AG20443 (cell line): Measurements from ENCODE around the gene NPC1.
A peak's percentile ranks its signal among the peaks of the same experiment; 100 is the strongest.
"Not testable (repeated sequence)": the region's sequence is repeated elsewhere in the genome, so short reads cannot be mapped to it uniquely, and the experiment has no call there.

ENCODE experiments used
- DNase-seq: peaks from one replicate; pipeline ENCODE4 v3.0.0; 2012; ENCODE audit warnings: low spot score, mixed read lengths

The NPC1 gene

DNA sequence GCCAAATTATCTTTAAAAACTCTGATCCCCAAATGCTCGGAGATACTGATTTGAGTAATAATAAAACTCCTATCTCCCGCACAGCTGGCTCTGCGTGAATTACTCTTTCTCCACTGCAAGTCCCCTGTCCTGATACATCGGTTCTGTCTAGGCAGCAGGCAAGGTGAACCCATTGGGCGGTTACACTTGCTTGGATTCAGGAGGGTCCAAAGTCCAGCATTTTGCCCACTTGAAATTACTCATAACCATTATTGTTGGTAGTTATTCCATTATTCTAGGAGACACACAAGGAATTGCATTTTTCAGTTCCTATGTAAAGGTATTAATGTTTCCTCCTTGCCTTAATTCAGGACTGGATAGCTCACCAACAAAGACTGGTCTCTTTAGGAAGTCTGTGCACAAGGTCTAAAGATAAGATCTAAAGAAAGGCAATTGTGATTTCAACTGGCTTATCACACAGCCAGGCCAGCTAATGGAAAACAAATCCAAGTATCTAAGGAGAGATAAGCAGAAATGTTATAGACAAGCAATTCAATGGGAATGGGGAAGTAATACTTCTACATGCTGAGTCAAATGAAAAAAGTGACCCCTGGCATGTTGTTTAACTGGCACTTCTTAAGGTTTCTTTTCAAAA lies 23.2 kb upstream of the NPC1 start:
- DNase-seq = no peak

DNA sequence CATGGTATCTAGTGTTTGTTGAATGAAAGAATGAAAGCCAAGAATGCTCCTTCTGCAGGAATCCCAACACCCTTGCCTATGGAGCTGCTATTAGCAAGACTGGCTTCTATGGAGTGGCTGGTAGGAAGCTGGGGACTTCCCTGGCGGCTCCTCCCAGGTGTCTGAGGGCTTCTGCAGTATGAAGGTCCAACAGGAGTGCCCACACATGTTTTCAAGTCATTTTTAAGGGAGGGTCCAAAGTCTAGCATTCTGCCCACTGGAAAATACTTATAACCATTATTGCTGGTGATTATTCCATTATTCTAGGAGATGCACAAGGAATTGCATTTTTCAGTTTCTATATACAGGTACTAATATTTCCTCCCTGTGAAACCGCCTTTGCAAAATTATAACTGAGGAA lies 21.9 kb upstream of the NPC1 start:
- DNase-seq = no peak

DNA sequence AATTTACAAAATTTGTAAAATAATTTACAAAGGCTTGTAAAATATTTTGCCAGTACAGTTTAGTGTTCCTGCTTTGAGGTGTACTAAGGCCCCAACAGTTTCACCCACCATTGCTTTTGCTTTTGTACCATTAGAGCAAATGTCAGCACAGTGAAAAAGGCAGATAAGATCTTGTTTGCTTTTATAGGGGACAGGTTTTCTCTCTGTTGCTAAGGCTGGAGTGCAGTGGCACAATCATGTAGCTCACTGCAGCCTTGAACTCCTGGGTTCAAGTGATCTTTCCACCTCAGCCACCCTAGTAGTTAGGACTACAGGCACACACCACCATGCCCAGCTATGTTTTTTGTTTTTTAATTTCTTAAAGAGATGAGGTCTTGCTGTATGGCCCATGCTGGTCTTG lies 19.6 kb upstream of the NPC1 start:
- no peak for DNase-seq

DNA sequence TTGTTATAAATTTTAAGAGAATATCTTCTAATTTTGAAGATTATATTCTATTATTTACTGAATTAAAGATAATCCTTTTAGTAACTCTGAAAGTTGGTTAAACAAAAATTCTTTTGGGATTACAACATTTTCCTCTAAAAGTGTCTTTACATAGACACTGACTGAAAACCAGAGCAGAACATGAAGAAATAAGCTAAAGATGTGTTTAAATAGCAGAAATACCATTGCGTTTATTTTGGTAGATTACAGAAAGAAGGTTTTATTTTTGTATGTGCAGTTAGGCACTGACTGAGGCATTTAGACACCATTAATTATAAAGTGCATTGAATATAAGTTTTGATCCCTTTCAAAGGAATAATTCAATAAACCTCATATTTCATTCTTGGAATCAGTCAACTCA lies 13.5 kb upstream of the NPC1 start:
- DNase-seq = no peak

DNA sequence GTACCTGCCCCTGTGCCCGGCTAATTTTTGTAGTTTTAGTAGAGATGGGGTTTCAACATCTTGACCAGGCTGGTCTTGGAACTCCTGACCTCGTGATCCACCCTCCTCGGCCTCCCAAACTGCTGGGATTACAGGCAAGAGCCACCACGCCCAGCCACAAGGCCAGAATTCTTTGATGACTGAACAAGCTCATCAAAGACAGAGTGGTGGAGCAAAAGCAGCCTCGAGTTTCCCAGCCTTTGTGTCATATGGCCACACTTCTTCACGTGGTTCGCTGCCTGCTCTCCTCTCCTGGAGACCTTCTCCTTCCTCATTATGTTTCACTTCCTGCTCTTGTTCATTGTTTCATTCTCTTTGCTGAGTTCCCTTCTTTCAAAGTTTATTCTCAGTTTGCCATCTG lies 9.9 kb upstream of the NPC1 start:
- no peak for DNase-seq

DNA sequence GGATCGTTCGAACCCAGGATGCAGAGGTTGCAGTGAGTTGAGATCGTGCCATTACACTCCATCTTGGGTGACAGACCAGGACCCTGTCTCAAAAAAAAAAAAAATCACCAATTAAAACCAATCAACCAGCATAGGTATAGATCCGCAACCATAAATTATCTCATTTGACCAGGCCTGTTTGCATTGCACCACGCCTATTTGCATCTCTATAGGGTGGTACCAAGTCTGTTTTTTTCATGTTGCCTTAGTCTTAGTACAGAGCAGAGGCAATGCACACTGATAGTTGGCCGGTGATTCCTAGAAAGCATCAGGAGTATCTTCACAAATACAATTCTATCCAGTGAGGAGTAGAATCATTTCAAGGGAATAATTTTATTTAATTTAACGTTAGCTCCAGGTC lies 9.3 kb upstream of the NPC1 start:
- no peak for DNase-seq

DNA sequence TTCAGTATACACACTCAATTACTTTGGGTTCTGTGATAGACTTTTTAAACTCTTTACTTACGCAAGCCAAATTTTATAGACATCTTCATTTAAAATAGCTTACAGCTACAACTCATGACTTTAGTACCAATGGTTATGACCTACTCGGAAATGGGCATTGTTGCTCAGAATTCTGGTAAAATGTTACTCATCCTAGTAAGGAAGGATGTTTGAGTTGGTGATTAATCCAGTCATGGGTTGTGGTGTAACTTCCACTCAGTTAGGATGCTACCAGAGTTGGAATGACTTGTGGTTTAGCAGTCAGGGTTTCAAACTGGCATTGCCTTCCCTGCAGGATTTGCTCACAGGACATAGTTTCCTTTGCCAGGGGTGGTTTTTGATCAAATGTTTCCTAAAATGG lies 7.4 kb upstream of the NPC1 start:
- DNase-seq = peak; percentile 84

DNA sequence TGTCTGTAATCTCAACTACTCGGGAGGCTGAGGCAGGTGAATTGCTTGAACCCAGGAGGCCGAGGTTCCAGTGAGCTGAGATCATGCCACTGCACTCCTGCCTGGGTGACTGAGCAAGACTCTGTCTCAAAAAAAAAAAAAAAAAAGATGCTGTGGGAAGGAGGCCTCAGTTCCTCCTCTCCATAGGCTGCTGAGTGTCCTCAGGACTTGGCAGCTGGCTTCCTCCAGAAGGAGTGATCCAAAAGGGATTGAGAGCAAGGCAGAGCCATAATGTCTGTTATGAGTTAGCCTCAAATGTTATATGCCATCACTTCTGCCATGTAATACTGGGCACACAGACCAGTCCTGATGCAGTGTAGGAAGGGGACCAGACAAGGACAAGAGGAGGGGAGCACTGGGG lies 6.6 kb upstream of the NPC1 start:
- no peak for DNase-seq

DNA sequence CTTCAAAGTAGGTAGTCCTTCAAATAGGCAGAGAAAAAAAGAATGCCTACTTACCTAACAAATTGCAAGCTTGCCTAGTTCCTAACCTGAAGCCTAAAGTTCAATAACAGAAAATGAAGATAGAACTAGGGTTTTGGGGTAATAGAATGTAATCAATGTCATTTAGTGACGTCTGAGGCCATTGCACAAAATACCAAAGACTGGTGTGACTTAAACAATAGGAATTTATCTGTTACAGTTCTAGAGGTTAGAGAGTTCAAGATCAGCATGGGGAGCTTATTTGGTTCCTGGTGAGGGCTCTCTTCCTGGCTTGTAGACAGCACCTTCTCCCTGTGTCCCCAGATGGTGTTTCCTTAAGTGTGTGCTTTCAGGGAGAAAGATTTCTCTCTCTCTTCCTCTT lies 4.7 kb upstream of the NPC1 start:
- peak; percentile 28 for DNase-seq

DNA sequence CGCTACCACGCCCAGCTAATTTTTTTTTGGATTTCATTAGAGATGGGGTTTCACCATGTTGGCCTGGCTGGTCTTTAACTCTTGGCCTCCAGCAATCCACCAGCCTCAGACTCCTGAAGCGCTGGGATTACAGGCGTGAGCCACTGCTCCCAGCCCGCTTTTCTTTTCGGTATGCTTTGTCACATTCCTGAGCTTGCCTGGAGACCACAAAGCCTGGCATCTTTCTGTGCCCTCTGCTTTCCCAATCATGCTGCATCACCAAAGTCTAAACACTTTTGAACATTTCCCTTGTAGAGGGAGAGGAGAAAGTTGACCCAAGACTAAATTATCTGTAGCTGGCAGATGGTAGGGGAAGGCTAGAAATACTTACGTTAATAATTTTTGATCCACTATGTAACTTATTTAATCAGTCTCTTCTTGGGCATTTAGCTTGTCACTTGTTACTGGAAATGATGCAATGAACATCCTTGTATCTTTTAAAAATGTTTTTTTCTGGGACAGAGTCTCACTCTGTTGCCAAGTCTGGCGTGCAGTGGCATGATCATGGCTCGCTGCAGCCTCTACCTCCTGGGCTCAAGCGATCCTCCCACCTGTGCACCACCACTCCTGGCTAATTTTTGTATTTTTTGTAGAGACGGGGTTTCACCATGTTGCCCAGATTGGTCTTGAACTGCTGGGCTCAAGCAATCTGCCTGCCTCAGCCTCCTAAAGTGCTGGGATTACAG lies 2.7 kb upstream of the NPC1 start:
- no peak for DNase-seq

DNA sequence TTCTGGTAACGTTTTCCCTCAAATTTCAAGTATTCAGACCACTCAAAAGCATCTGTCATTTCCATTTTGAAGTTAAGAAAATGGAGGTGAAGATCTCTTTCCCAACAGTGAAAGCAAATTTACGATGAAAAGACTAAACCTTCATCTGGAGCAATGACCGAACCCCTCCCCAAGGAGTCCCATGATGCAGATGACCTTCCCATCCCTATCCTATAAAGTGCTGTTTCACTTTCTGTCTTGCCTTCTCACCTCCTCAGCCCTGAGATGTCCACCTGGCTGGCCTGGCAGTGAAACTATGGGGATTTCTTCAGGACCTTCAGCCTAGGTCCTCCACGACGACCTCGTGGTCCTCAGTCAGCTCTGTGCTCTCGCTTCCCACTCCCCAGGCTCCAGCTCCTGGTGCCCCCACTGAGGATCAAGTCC lies 925 bp upstream of the NPC1 start:
- DNase-seq = no peak

DNA sequence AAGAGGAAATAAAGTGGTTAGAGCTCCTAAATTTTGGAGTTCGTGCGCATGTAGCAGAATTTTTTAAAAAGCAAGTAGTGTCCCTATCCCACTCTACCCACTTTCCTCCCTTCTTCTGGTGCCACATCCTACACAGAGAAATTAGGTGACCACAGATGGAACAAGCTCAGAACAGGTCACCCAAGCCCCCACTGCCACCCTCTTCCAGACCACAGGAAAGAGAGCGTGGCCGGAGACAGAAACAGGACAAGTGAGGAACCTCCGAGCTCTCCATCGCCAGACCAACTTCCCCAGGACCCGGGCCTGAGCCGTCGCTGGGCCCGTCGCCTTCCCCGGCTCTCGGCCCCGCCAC lies 433 bp downstream of the NPC1 start:
- no peak for DNase-seq

DNA sequence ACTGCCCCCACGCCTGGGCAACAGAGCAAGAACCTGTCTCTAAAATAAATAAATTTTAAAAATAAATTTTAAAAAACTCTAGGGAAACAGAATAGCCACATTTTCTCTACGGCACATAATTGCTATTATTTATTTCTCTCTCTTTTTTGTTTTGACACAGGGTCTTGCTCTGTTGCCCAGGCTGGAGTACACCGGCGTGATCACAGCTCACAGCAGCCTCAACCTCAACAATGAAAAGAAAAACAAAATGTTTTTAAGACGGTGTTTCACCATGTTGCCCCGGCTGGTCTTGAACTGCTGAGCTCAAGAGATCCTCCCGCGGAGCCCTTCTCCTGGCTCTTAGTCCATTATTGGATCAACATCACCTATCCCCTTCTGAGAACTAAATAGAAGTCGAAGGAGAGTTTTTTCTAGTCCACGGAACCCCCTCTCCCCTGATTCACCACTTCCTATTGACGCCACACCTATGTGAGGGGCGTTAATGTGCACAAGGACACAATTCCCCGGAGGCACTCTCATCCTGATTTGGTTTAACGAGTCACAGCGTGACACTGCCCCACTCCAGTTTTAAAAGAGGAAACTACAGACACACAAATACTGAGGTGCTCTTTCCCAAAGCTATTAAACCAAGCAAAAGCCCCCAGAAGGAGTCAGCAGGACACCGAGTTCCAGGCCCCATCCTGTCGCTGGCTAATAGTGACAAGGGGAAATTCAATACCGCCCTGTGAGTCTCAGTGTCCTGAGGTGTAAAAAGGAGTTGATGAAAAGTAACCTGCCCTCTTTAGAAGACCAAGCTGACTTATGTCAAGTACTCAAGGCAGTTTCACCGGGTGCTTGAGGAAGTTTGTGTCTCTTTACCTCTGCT lies 1.1 kb downstream of the NPC1 start:
- peak; percentile 25 for DNase-seq

DNA sequence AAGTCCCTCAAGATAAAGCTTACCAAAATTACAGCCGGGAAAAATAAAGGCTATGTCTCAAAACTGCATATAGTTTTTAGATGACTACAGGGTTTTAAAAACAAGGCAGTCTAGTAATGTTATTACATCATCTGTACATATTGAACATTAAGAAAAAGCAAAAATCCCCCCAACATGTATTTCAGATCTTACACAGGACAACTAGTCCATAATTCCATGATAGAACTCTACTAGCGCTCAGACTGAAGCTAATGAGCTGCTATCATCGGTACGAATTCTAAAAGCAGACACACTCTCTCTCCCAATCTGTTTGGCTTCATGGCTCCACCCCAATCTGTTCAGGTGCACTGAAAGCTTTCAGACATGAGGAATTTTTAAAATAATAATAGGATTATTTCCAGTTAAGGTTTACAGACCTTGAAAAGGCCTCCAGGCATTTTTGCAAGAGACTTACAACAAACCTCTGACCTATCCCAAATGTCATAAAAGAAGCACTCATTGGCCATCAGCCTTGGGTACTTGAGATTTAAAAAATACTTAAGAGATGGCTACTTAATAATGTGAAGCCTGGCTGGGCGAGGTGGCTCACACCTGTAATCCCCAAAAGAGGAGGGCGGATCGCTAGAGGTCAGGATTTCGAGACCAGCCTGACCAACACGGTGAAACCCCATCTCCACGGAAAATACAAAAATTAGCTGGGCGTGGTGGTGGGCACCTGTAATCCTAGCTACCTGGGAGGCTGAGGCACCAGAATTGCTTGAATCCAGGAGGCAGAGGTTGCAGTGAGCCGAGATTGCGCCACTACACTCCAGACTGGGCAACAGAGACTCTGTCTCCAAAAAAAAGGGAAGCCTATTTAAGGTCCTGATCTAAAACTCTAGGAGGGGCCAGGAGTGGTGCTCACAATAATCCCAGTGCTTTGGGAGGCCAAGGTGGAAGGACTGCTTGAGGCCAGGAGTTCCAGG lies 2.0 kb downstream of the NPC1 start:
- no peak for DNase-seq

DNA sequence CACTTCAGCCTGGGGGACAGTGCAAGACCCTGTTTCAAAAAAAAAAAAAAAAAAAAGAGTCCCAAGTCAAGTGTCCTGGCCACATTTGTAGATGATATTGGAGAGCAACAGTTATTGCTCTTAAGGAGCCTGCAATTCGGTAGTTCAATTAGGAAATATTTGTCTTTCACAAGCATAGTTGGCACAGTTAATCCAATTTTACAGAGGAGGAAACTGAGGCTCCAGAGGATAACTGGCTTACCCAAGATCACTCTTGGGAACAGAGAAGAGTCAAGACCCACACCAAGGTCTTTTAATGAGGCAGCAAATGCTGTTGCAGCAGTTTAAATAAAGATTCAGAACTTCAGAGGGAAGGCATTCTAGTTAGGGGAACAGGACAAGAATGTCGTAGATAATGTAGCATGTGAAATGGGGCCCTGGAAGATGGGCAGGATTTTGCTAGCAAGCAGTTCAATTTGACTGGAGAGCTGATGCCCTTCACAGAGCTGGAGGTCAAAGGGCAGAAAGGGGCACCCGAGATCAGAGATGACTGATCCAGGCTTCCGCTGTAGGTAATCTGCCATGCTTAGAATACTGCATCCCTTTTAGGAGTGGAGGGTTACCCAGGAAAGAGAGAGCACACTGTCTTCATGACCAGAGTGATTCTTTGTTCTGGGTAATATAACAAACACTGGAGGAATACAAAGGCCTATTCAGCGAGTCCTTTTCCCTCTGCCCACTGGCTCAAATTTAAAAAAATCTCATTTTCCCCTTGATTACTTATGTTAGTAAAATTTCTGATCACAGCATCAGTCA lies 3.0 kb downstream of the NPC1 start:
- DNase-seq = no peak

DNA sequence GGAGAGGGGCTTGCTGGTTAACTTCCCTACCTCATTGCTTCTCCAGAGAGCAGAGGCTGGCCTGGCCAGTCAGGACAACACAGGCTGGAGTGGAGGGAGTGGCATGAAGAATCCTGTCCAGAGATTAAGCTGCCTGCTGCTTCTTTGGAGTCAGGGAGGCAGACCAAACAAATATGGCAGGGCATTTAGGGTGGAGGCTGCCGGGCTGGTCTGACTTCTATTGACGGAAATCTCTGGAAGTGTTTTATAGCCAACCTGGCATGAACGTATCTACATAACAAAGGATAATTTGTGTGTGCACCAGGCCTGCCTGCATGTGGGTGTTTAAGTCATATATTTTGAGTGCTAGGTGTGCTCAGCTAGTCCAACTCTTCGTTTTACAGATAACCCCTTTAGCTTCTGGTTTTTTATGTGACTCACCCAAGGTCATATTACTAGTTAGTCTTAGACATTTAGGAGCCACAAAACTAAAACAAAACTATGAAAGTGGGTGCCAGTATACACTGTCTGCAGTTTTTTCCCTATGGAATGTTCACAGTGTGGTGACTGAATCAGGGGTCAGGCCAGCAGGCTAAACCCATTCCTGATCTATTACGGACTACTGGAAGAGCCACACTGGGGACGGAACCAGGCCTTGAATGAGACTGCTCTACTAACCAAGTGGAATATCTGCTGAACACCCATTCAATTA lies 5.5 kb downstream of the NPC1 start:
- peak; percentile 58 for DNase-seq

DNA sequence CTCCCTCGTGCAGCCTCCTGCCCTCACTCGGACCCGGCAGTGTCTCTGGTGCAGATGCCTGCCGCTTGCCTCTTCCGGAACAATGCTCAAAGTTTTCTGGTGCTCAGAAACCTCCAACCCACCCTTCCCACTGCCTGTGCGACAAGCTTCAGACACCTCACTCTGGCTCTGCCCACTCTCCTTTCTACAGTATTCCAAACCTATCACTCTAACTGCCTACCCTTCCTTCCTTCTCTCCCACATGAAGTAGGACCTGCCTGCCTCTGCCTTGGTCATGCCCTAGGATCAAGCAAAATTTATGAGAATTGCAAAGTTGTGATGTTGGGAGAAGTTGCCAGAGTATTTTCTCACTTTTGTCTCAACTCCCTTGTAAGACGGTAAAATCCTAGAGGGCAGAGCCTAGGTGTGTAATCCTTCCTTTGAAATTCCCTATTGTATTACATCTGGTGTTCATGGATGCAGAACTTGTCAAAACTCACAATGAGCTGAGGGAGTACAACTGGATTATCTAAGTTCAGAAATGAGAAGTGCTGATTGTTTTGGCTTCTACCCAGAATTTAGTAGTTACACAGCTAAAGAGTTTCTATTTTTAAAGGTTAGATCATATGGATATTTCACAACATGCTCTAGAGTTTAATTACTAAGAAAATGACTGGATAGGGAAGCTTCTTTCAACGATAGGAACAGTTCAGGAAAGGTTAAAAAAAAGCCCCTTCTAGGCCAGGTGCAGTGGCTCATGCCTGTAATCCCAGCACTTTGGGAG lies 7.2 kb downstream of the NPC1 start:
- no peak for DNase-seq

DNA sequence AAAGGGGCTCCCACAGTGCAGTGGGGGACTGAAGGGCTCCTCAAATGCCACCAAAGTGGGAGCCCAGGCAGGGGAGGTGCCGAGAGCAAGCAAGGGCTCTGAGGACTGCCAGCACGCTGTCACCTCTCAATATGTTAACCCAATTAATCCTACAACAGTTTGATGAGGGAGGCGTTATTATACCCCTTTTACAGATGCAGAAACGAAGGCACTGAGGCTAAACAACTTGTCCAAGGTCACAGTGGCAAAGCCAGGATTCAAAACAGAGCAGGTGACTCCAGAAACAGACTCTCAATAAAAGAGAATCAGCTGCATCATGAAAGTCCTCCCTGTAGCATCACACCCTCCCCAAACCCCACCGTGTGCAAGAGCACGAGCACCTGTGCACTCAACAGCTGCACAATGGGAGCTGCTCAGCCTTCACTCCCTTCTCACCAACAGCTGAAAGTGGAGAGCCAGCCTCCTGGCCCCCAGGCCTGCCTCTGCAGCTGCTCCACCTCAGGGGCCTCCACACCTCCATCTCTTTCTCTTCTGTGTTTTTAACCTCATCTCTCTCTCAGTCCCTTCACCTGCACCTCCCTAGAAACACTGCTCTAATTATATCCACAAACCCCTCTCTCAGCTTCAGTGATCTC lies 8.1 kb downstream of the NPC1 start:
- no peak for DNase-seq

DNA sequence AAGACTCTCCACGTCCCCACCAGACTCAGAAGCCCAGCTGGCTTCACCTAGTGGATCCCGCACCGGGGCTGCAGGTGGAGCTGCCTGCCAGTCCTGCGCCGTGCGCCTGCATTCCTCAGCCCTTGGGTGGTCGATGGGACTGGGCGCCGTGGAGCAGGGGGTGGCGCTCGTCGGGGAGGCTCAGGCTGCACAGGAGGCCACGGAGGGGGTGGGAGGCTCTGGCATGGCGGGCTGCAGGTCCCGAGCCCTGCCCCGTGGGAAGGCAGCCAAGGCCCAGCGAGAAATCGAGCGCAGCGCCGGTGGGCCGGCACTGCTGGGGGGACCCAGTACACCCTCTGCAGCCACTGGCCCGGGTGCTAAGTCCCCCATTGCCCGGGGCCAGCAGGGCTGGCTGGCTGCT lies 8.8 kb downstream of the NPC1 start:
- DNase-seq = not testable (repeated sequence)
